HTERT RPE-1 (cell line): ENCODE measurements around the gene VAX1.

Experiments used
- in situ Hi-C: fragments of 300-500 bp; cut with MboI; formaldehyde crosslinking; loops from 4 replicates; pipeline ENCODE4 v1.14.3; 2020; ENCODE audit warnings: low sequenced_read_pairs

VAX1 gene

DNA sequence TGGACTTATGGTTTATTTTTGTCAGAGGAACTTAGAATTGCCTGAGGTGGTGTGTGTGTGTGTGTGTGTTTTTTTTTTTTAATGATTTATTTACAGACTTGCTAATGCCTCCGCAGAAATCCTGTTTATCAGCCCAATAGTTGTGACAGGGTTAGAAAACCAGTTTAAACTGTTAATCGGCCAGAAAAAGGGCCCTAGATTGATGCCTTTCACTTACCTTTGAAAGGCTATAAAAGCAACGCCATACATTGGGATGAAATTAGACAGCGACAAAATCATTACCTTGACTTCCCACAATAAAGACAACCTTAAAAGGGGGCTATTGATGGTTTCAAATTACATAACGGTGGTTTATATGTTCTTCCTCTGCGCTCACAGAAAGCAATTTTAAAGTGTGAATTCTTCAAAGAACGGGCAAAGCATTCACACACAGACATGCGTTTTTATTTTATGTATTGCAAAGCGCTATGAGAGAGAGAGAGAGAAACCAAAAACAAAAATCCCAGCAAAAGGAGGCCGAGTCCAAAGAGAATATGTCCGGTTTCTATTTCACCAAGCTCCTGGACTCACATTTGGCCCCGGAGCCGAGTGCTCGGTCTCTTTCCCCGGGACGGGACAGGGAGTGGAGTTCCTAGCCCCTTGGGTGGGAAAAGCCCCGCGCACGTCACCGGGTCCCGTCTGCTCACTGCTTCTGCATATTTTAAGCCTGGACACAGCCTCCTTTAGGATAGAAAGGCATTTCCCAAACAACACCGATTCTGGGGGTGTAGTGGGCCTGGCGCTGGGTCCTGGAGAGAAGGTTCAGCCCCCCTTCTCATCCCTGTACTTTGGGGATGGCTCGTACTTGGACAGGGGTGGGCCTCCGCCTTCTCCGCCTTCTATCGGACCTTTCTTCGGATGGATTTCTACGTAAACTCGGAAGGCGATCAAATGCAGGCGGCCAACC, 26.8 kb upstream of the VAX1 start:
- in situ Hi-C loops: loop anchor here (25.0 kb wide), 1 partner anchor 353 kb away; no protein-coding TSS in a partner anchor

DNA sequence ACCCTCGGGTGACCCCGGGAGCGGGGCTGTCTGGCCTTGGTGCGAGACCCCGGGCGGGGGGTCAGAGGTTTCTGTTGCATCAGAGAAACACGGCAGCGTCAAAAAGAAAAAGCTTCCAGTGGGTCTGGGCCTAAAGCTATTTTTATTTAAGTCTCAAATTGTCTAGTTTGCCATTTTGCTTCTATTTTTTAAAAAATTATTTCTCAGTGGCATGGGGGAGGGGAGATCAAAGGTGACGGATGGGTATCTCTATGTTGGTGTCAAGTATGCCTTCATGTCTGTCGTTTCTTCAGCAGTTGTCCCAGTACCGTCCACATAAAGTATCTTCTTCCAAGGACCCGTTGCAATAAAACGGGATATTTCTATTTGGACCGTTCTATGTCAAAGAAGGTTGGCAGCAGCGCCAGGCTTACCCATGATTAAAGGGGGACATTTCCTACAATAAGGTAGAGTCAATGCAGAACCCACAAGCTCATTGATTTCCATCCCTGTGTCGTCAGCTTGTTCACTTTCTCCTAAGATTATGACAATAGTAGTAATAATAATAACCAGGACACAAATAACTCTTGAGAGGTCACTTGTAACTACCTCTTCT, 26.0 kb upstream of the VAX1 start:
- in situ Hi-C loops: loop anchor here (25.0 kb wide), 1 partner anchor 352 kb away; no protein-coding TSS in a partner anchor

DNA sequence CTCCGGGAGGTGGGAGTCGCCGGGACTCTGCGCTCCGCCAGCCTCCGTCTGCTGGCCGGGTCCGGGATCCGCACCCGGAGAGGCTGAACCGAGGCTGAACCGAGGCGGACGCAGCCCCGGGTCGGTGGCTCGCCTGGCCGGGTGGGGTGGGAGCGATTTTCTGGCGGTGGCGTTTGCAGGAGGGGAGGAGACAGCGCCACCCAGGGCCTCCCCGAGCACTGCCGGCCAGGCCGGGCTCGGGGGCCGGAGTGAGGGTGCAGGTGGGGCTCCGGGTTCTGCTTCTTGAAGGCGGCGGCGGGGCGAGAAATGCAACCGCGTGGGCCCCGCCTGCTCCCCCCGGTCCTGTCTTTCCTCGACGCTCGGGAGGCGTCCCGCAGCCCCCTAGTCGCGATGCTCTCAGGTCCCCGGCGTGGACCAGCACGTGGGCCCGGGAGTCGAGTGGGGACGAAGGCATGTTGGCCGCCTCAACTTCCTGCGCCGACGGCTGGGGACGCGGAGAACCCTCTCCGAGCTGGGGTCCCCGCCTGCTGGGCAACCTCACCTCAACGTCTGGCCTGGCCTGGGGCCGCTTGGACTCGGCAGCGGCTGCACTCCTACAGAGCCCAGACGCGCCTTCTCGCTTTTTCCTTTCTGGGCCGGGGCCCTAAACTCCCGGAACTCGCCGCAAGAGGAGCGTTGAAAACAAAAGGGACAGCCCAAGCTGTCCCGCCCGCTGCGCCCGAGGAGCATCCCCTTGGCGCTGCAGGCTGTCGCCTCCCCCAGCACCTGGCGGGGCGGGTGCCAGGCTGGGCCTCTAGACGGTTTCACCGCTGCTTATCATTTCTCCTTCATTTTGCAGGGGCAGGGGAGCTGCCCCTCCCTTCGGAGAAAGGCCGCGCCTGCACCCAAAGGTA, 25.2 kb upstream of the VAX1 start:
- in situ Hi-C loops: loop anchor here (25.0 kb wide), 1 partner anchor 351 kb away; no protein-coding TSS in a partner anchor

DNA sequence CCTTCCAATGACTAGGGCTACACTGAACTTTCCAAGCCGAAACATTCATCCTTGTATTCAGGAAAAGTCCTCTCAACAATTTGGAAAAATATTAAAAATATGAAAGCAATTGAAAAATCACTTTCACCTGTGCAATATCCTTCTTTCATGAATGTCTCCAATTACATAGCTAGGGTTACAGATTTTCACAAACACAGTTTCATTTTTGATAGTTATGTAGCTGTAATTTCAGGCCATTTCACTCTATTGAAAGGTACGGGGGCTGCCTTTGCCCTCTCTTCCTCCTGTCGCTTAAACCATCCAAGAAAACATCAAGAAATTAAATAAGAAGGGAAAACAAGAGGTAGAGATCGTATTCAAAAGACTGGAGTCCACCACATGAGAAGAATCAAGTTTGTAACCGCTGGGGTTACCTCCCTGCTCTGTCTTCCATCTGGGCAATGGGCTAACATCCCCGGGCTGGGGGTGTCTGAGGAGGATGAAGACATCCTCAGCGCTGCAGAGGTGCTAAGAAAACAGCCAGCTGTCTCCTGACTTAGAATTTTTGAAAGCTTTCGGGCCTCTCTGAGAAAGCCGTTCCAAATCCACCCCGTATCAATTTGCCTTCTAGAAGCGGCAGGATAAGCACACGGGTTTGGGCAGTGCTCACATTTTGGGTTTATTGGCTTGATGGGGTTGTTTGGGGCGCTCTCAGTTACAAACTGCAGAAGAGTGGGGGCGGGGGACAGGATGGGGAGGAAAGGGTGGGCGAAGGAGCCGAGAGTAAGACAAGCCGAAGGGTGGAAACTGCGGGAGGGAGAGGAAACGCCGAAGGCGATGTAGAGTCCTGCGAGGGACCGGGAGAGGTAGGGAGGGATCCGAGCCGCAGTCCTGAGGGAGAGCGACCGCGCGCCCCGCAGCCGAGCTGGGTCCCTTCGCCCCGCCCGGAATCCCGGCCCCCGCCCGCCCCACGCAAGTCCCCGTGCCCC, 24.3 kb upstream of the VAX1 start:
- in situ Hi-C loops: loop anchor here (25.0 kb wide), 1 partner anchor 350 kb away; no protein-coding TSS in a partner anchor

DNA sequence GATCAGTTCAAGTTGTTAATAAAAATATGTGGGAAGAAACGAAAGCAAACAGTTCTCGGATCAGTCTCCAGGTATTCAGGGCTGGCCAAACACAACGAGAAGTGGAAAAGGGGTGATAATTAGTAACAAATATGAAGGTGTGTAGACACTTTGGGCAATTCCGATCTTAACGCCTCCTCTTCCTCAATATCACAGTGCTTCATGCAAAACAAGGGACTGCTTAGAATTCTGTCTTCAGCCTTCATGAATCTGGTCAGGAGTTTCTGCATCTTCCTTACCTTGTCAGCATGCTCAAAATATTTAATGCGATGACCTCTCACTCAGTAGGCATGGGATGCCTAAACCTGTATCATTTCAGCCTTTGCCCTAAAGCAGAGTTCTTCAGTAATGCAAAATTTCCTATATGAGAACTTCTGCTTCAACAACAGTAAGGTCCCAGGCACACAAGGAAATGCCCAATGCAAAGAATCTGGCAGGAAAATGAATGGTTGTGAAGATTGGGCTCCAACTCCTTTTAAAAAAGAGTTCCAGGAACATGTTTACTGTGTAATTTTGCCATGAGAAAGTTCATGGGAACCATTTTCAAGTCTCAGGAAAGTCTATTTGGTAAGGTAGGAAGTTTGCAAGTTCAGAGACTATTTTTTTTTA, 23.4 kb upstream of the VAX1 start:
- in situ Hi-C loops: loop anchor here (25.0 kb wide), 1 partner anchor 349 kb away; no protein-coding TSS in a partner anchor

DNA sequence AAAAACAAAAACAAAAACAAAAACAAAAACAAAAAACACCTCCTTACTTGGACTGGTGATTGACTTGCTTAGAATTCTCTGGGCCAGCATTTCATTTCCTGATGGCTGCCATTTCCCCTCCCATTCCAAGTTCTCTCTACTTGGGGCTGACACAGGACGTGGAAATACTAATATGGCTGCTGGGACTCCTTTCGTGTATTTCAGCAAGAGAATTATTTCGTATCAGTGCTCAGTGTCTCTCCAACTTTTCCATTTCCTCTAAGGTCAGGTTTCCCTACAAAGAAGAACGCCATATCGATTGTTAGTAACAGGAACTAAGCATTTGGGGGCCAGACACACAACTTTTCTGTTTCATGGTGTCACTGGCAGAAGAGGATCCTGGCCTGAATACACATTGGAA, 22.5 kb upstream of the VAX1 start:
- in situ Hi-C loops: loop anchor here (25.0 kb wide), 1 partner anchor 348 kb away; no protein-coding TSS in a partner anchor

DNA sequence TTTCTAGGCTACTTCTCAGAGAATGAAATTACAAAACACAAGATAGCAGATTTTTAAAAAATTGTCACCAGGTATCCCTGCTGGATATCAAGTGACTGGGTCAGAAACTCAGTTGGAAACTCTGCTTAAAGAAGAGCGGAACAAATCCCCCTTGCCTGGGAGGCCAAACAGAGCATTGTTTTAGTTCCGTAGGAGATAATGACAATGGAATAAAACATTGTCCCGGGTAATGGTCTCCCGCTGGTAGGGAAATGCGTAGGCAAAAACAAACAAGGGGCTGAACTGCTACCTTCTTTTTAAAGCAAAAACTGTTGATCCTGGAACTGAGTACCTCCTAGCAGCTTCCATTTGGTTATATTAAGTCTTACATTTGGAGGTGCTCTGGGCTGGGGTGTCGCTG, 21.3 kb upstream of the VAX1 start:
- in situ Hi-C loops: loop anchor here (25.0 kb wide), 1 partner anchor 347 kb away; no protein-coding TSS in a partner anchor

DNA sequence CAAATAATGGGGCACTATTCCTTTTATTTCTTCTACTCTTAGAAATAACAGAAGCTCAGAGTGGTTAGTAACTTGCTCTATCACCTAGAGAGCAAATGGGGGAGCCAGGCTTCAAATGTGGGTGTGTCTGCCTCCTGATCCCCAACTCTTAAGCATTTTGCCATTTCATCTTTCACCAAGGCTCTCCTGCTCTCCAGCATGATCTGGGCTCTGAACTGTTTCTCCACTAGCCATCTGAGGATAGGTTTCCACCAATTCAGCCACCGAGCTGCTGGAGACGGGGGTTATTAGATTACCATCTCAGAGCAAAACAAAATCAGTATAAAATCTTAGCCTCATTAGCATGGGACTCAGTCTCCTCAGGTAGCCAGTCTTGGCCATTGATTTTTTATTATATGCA, 20.2 kb upstream of the VAX1 start:
- in situ Hi-C loops: loop anchor here (25.0 kb wide), 1 partner anchor 346 kb away; no protein-coding TSS in a partner anchor

DNA sequence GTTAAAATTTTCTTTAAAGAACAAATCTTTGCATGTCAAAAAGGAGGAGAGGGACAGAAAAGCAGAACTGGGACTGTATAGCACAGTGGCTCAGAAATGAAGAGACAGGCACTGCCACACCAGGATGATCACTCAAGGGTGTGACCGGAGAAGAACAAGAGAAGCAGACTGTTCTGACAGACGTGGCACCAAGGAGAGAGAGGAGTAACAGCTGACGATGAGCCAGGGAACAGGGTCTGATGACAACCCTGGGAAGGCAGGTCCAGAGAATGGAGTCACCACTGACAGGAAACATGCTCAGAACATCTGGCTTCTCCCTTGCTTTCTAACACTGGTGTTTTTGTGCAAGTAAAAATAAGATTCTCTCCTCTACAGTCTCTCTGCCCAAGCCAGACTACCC, 14.6 kb upstream of the VAX1 start:
- in situ Hi-C loops: loop anchor here (25.0 kb wide), 1 partner anchor 340 kb away; no protein-coding TSS in a partner anchor

DNA sequence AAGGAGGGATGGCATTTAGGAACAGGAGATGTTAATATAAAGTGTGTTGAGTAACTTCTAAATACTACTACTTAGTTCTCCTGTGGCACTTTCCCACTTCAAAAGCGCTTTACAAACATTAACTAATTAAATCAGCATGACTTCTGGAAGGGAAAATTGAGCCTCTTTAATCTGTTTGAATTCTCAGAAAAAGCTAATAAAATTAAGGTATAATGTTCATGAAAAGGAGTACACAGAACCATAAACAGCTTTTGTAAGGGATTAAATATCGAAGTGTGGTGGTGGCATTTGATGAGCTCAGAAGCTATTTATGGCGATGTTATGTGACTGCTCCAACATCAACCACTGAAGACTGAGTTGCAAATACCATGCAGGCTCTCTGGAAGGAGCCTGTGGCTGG, 10.2 kb upstream of the VAX1 start:
- in situ Hi-C loops: no loop called here

DNA sequence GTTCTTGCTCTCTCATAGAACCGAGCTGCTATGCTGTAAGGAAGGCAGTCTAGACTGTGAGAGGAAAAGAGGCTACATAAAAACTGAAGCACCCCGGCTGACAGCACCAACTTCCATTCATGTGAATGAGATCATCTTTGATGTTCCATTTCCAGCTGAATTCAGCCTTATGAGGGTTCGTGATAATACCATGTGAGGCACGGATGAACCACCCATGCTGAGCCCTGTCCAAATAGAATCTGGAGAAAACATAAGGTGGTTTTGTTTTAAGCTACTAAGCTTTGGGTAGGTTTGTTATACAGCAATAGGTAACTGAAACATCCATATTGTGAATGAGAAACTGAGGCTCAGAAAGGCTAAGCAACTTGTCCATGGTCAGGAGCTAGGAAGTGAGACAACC, 6.9 kb upstream of the VAX1 start:
- in situ Hi-C loops: no loop called here

DNA sequence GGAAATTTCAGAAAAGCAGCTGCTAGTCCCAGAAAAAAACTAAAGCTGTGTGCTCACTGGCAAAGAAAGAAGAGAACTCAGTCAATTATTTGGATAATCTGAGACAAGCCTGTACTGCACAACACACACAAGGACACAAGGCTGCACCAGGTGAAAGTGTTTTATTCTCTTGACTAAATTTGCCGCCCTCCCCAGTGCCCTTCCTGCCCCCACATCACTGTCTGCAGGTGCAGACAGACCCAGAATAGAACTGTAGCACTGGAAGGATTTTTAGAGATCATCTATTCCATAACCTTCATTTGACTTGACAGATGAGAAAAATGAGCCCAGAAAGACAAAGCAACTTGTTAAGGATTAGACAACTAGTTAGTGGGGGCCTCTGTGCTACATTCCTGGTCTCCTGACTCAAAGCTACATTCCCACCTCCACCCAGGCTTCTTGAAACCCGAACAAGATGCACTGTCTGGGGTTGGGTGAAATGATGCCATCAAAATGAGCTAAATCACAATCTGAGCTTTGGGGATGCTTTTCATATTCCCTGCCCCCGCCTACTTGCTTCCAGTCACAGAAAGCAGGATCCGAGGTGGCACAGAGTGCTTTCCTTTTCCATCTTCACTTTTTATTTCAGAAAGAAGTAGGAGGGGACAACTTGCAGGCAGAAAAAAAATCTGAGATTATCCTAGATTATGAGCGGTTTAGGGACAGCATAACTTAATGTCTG, 5.2 kb upstream of the VAX1 start:
- in situ Hi-C loops: no loop called here

DNA sequence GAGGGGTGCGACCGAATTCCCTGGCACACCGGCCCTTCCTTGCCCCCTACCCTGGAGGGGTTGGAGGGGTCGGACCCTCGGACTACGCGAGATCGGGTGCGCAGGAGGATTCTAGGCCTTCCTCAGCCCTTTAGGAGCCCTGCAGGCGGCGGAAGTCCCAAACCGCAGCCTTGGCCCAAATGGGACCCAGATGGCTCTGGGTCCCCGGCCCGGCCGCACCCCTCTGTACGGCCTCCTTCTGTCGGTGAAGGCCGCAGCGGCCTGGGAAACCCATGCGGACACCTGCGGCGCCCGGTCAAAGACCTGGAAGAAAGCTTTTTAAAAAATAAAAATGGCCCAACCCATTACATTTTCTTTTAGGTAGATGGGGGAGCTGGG, 2.4 kb upstream of the VAX1 start:
- in situ Hi-C loops: no loop called here

DNA sequence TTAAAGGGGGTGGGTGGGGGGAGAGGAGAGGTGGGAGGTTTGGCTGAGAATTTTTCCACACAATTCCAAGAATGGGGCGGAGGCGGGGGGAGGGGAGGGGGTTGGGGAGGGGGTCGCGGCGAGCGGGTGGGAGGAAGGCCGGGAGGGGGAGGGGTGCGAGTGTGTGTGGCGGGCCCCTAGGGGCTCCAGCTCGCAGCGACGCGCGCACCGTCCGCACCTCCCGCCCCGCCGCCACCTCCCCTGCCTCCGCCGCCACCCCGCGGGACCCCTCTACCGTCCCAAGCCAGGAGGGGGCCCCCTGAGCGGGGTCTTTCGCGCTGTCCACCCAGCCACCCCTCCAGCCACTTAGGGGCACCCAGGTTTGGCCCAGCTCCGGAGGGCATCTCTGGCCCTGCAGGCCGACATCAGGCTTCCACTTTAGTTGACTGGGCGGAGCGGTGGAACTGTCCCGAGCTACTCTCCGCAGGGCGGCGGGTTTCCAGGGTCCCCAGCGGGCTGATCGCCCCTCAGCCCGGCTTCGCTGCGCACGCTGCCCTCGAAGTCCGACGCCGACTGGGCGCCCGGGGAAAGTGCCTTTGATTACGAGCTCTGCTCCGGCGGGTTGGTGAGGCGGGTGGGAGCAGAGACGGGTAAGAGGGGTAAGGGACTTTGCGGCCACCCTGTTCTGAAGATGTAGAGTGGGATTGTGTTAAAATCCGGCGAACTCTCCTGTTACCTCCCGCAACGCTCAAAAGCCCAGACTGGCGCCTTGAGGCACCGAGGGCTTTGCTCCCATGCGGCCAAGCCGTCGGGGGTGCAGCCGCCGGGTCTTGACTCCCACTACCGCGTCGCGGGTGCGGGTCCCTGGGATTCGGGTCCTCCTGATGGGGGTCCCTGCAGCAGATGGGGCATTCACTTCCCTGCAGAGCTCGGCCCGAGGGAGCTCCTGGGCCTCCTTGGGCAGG, 1.8 kb upstream of the VAX1 start:
- in situ Hi-C loops: no loop called here

DNA sequence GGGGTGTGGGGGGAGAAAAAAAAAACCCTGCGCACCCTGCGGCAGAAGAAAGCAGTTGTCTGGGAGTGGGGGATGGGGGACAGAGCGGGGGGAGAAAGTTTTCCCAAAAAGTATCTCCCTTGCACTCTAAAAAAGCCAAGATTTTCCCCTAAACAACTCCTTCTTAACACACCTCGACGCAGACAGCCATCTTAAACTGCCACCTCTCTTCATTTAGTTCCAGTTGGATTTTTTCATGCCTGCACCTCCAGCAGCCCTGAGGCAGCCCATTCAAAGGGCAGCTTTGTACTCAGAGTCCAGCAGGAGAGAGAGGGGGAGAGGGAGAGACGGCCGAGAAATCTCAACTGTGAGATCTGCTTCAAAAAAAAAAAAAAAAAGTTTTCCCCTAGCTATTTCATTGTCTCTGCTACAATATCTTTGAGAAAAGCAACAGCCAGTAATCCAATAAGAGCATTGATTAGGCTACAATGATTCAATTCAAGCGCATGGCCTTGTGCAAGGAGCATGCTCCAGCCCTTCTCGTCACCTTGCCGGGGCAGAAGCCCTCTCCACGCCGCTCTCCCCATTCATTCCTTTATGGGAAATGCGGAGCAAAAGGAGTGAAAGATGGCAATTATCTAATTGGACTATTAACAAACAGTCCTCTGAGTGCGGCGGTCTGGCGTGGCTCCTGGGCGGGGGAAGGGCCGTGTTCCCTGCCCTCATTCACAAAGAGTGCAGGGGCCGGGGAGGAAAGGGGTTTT, 939 bp upstream of the VAX1 start:
- in situ Hi-C loops: no loop called here

DNA sequence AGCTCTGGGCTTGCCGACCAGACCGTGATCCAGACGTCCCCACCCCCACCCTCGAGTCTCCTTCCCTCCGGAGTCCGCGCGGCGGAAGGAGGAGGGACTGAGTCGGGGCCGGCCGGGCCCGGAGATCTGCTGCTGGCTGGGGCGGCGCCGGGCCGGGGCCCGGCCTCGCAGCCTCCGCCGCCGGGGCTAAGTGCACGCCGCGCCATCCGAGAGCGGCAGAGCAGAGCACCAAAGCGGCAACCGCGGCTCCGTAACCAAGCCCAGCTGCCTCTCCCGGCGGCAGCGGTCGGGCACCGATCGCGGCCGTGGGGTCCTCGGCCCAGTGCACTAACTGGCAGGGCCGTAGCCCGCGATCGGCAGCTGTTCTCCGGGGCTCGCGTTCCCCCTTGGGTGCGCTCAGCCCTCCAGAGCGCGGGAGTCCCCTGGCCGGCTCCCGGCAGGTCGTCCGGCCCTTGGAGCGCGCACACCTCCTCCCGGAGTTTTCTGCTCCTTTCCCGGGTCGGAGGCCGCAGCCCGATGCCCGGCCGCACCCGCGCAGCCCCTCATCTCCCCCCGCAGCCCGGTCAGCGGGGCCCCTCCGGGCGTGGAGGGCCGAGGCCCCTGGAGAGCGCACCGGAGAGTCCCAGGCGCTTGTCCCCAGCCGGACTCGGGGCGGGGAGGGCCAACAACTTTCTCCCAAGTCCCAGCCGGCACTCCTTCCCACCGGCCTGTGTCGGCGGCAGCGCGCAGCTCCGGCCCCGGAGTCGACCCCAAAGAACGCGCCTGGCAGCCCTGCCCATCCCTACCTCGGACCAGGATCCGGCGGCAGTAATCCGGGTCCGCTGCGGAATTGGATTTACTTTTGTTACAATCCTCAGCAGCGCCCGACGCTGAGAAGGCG, 799 bp downstream of the VAX1 start:
- in situ Hi-C loops: no loop called here
